T1000 (cell line): Measurements from ENCODE around the gene DCP1A.

Experiments used
- DNase-seq: peaks from one replicate; lab custom pipeline; 2025; ENCODE audit warnings: mixed read lengths; lab: John Stamatoyannopoulos, UW

Gene DCP1A

GRCh38 chr3:53244271-53244670 lies 103.1 kb downstream of the DCP1A start:
- DNase-seq = no peak

- DNase-seq = no peak
These were observed 103.6 kb downstream of the DCP1A start for GRCh38 chr3:53243785-53244184.

- DNase-seq = peak; percentile 91
These were observed 104.2 kb downstream of the DCP1A start for GRCh38 chr3:53243165-53243564.

- DNase-seq = peak; percentile 54
These were observed 104.7 kb downstream of the DCP1A start for GRCh38 chr3:53242642-53243041.

- no peak for DNase-seq
These were observed 105.2 kb downstream of the DCP1A start for GRCh38 chr3:53242155-53242554.

- no peak for DNase-seq
These were observed 106.1 kb downstream of the DCP1A start for GRCh38 chr3:53240989-53241972.

GRCh38 chr3:53239800-53240199 lies 107.5 kb downstream of the DCP1A start:
- DNase-seq = no peak

- DNase-seq = no peak
These were observed 108.5 kb downstream of the DCP1A start for GRCh38 chr3:53238886-53239285.

- DNase-seq = peak; percentile 58
These were observed 109.1 kb downstream of the DCP1A start for GRCh38 chr3:53238051-53238850.

- peak; percentile 56 for DNase-seq
These were observed 111.1 kb downstream of the DCP1A start for GRCh38 chr3:53236112-53236841.

- no peak for DNase-seq
These were observed 111.8 kb downstream of the DCP1A start for GRCh38 chr3:53235545-53235944.

- DNase-seq = no peak
These were observed 112.5 kb downstream of the DCP1A start for GRCh38 chr3:53234841-53235232.

GRCh38 chr3:53234130-53234840 lies 113.1 kb downstream of the DCP1A start:
- DNase-seq = no peak
